PC-3 (cell line): ENCODE results near the gene CLIC2.

ENCODE experiments used
- CTCF ChIP-seq: fragments of 300-600 bp; sonication (generic); conservative IDR thresholded peaks from 2 replicates; pipeline ENCODE4 v1.5.1; 2017; ENCODE audit warnings: antibody characterized with exemption, low read depth, mild to moderate bottlenecking, low read length
- EZH2 ChIP-seq: fragments of 300-600 bp; sonication (generic); IDR thresholded peaks from one replicate; pipeline ENCODE4 v1.6.1; 2017; ENCODE audit warnings: antibody characterized with exemption, mild to moderate bottlenecking, low read length; ENCODE audit not compliant: unreplicated experiment

GRCh38 chrX:155259752-155260151 is 74.7 kb downstream of the CLIC2 start:
- TF ChIP-seq CTCF (no peak), EZH2 (no peak)
